Measurements from ENCODE around the gene CALU.

Gene CALU

GRCh38 chr7:128752251-128752650 lies 13.1 kb downstream of the CALU start:
- no peak for DNase-seq

GRCh38 chr7:128755075-128755818 lies 16.1 kb downstream of the CALU start:
- no peak for DNase-seq

- no peak for DNase-seq
Measured at GRCh38 chr7:128755819-128756476, 16.8 kb downstream of the CALU start.

- no peak for DNase-seq
Measured at GRCh38 chr7:128757203-128757602, 18.0 kb downstream of the CALU start.

GRCh38 chr7:128758553-128758952 lies 19.4 kb downstream of the CALU start:
- no peak for DNase-seq

GRCh38 chr7:128759242-128759641 lies 20.1 kb downstream of the CALU start:
- DNase-seq = no peak

GRCh38 chr7:128763541-128763940 lies 24.4 kb downstream of the CALU start:
- no peak for DNase-seq

GRCh38 chr7:128767475-128768110 lies 28.4 kb downstream of the CALU start:
- DNase-seq = no peak

- DNase-seq = peak; percentile 71
Measured at GRCh38 chr7:128770233-128770632, 31.1 kb downstream of the CALU start.

GRCh38 chr7:128773604-128774003 lies 34.4 kb downstream of the CALU start:
- no peak for DNase-seq

- DNase-seq = no peak
Measured at GRCh38 chr7:128774029-128774689, 35.0 kb downstream of the CALU start.

GRCh38 chr7:128774921-128775320 lies 35.8 kb downstream of the CALU start:
- DNase-seq = peak; percentile 41

- DNase-seq = no peak
Measured at GRCh38 chr7:128775744-128776474, 36.8 kb downstream of the CALU start, which contains the start of gene OPN1SW. Gene OPN1SW (minus strand): TSS chr7:128775794. CDS start chr7:128775781, 13 bp downstream.

GRCh38 chr7:128777156-128778123 lies 38.3 kb downstream of the CALU start:
- peak; percentile 31 for DNase-seq

- no peak for DNase-seq
Measured at GRCh38 chr7:128778946-128779345, 39.8 kb downstream of the CALU start.

- DNase-seq = no peak
Measured at GRCh38 chr7:128781126-128781525, 42.0 kb downstream of the CALU start.

GRCh38 chr7:128781851-128782250 lies 42.7 kb downstream of the CALU start:
- DNase-seq = no peak

- peak; percentile 86 for DNase-seq
Measured at GRCh38 chr7:128783143-128783861, 44.1 kb downstream of the CALU start.

GRCh38 chr7:128785738-128786137 lies 46.6 kb downstream of the CALU start:
- DNase-seq = no peak
